HepG2 (cell line): ENCODE measurements around the gene ENTREP1.

ENCODE experiments used
- HIC2 ChIP-seq: sonication (generic); formaldehyde crosslinking; IDR thresholded peaks from 2 replicates; pipeline ENCODE4 v1.9.0; 2022; ENCODE audit warnings: low read depth, missing genetic modification reagents
- MAFK ChIP-seq, 2 experiments: IDR thresholded peaks in 1 of 2; conservative IDR thresholded peaks in 1 of 2; 2 replicates each; pipeline ENCODE4 v1.6.1; 2011; ENCODE audit warnings: improper control_type of control experiment in 2 of 2, low read length in 2 of 2
- YY1 ChIP-seq: IDR thresholded peaks from 2 replicates; pipeline ENCODE4 v1.6.1; 2011; ENCODE audit warnings: low read length, low read depth, moderate library complexity, mild to moderate bottlenecking; ENCODE audit not compliant: insufficient read depth, insufficient replicate concordance
- ZBTB7A ChIP-seq: sonication (generic); formaldehyde crosslinking; IDR thresholded peaks from 2 replicates; pipeline ENCODE4 v1.8.0; 2022; ENCODE audit warnings: mild to moderate bottlenecking, missing genetic modification reagents

GRCh38 chr9:69429281-69429680, 104.3 kb downstream of the ENTREP1 start:
- TF ChIP-seq MAFK (conservative IDR thresholded peaks at IDR 0.05 in 1 of 2, IDR thresholded peaks at IDR 0.05 in 1 of 2; ENCODE audit: low read length in 2 of 2): no peak
- TF ChIP-seq ZBTB7A (CRISPR knock-in tag): no peak
- no peak for TF ChIP-seq YY1
- no peak for TF ChIP-seq HIC2
